Measurements from ENCODE around the gene KIAA1191. TPM values are rescaled to one million over a fixed set of nuclear protein-coding genes. Genes with fewer than 3 reads are reported as not detected.
"Not testable (repeated sequence)": the region's sequence is repeated elsewhere in the genome, so short reads cannot be mapped to it uniquely, and the experiment has no call there.

KIAA1191 gene
- total RNA-seq, 2 experiments from 2014 or later, result 64.8 TPM

GRCh38 chr5:176408590-176408989, 47.0 kb upstream of the KIAA1191 start:
- no peak for TF ChIP-seq CTCF (IDR thresholded peaks at IDR 0.05)
- ChIA-PET POLR2A (no interaction called here), CTCF (interaction anchor here (0.7 kb wide), 2 partner anchors 171 to 1031 kb away, joined by 3 to 5 read pairs; no protein-coding TSS in a partner anchor)
- no peak for ATAC-seq (ENCODE audit: poor library complexity)
- no peaks in the 10 kb centered on the region for H3K27me3 Mint-ChIP-seq
- H3K27me3 ChIP-seq (ENCODE audit: control insufficient read depth in 1 of 2, insufficient read depth in 2 of 2, low read length in 2 of 2), result no peaks in the 10 kb centered on the region
- H3K4me1 Mint-ChIP-seq (ENCODE audit: low read depth), result peaks cover 18% of the 10 kb centered on the region
- H3K36me3 Mint-ChIP-seq (ENCODE audit: low read depth), result peaks cover 42% of the 10 kb centered on the region
- intact Hi-C loops (cut with DNase I, micrococcal nuclease), result no loop called here
- DNase-seq, result no peak
- no peak overlapping the region for H3K4me3 ChIP-seq (ENCODE audit: low read length)
- no peak overlapping the region for H3K27ac ChIP-seq (ENCODE audit: low read depth in 1 of 2, low read length in 2 of 2)
- peaks cover 8% of the 10 kb centered on the region for H3K4me1 ChIP-seq (ENCODE audit: insufficient read depth, low read length)
- no peaks in the 10 kb centered on the region for H3K9me3 Mint-ChIP-seq
- no peak overlapping the region for H3K4me3 Mint-ChIP-seq
- peaks cover 38% of the 10 kb centered on the region for H3K36me3 ChIP-seq (ENCODE audit: insufficient read depth, low read length)
- no peaks in the 10 kb centered on the region for H3K9me3 ChIP-seq (ENCODE audit: control insufficient read depth in 1 of 2, insufficient read depth in 1 of 2, low read length in 2 of 2)
- no peak overlapping the region for H3K27ac Mint-ChIP-seq

- H3K9me3 Mint-ChIP-seq; H3K4me3 Mint-ChIP-seq; H3K27ac Mint-ChIP-seq; H3K27ac ChIP-seq (ENCODE audit: low read depth in 1 of 2, low read length in 2 of 2); H3K9me3 ChIP-seq (ENCODE audit: control insufficient read depth in 1 of 2, insufficient read depth in 1 of 2, low read length in 2 of 2); H3K27me3 Mint-ChIP-seq; H3K4me1 ChIP-seq (ENCODE audit: insufficient read depth, low read length); H3K4me3 ChIP-seq (ENCODE audit: low read length); ATAC-seq (ENCODE audit: poor library complexity); H3K27me3 ChIP-seq (ENCODE audit: control insufficient read depth in 1 of 2, insufficient read depth in 2 of 2, low read length in 2 of 2); intact Hi-C loops (cut with DNase I, micrococcal nuclease); DNase-seq: not testable (repeated sequence)
- ChIA-PET CTCF (interaction anchor here (0.7 kb wide), 1 partner anchor 172 kb away, joined by 3 read pairs; no protein-coding TSS in a partner anchor), POLR2A (interaction anchor here (1.3 kb wide), 1 partner anchor 46 kb away, joined by 3 read pairs; the partner anchor contains the start of gene KIAA1191)
- peaks cover 18% of the 10 kb centered on the region for H3K4me1 Mint-ChIP-seq (ENCODE audit: low read depth)
- H3K36me3 Mint-ChIP-seq (ENCODE audit: low read depth), result peaks cover 42% of the 10 kb centered on the region
- H3K36me3 ChIP-seq (ENCODE audit: insufficient read depth, low read length), result peaks cover 38% of the 10 kb centered on the region
Observed at GRCh38 chr5:176408252-176408573, 46.6 kb upstream of the KIAA1191 start.

- no peak overlapping the region for H3K27ac ChIP-seq (ENCODE audit: low read depth in 1 of 2, low read length in 2 of 2)
- no peaks in the 10 kb centered on the region for H3K9me3 ChIP-seq (ENCODE audit: control insufficient read depth in 1 of 2, insufficient read depth in 1 of 2, low read length in 2 of 2)
- ATAC-seq (ENCODE audit: poor library complexity) (no peak), DNase-seq (no peak)
- peaks cover 39% of the 10 kb centered on the region for H3K36me3 ChIP-seq (ENCODE audit: insufficient read depth, low read length)
- intact Hi-C loops (cut with DNase I, micrococcal nuclease), result no loop called here
- Mint-ChIP-seq H3K9me3 (no peaks in the 10 kb centered on the region), H3K4me1 (ENCODE audit: low read depth) (peaks cover 14% of the 10 kb centered on the region), H3K27ac (no peak overlapping the region), H3K27me3 (no peaks in the 10 kb centered on the region), H3K4me3 (no peak overlapping the region), H3K36me3 (ENCODE audit: low read depth) (peaks cover 44% of the 10 kb centered on the region)
- peaks cover 3% of the 10 kb centered on the region for H3K4me1 ChIP-seq (ENCODE audit: insufficient read depth, low read length)
- ChIA-PET POLR2A (interaction anchor here (1.3 kb wide), 1 partner anchor 46 kb away, joined by 3 read pairs; the partner anchor contains the start of gene KIAA1191), CTCF (no interaction called here)
- H3K27me3 ChIP-seq (ENCODE audit: control insufficient read depth in 1 of 2, insufficient read depth in 2 of 2, low read length in 2 of 2), result no peaks in the 10 kb centered on the region
- H3K4me3 ChIP-seq (ENCODE audit: low read length), result no peak overlapping the region
- TF ChIP-seq CTCF (IDR thresholded peaks at IDR 0.05), result no peak
Observed at GRCh38 chr5:176407456-176408251, 46.1 kb upstream of the KIAA1191 start.

All from CD4-positive, alpha-beta T cell (primary cell).